Measurements from ENCODE around the gene LFNG. TPM values are rescaled to one million over a fixed set of nuclear protein-coding genes. Genes with fewer than 3 reads are reported as not detected.

The LFNG gene
- total RNA-seq, 2 donors from 2014 or later = 16.0 to 47.2 TPM

DNA sequence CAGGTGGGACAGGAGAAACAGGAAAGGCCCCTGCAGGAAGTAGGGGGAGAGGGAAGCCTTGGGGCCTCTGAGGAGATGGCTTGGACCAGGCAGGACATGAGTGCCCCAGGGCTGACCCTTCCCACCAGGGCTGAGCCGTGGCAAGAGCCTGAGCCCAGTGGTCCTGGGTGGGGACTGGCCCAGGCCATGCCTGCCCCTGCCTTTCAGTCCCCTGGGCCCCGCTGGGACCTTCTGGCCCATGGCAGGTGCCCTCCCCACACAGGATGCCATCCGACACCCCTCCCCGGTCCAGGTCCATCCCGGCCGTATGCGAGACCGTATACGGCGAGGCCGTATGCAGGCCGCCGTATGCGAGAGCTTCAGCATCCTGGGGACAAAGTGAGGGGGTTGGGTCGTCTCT, 45.4 kb upstream of the LFNG start:
- H3K4me3 ChIP-seq (ENCODE audit: low read length) = no peak overlapping the region
- Mint-ChIP-seq H3K9me3 (no peaks in the 10 kb centered on the region), H3K27me3 (ENCODE audit: insufficient read depth) (no peaks in the 10 kb centered on the region), H3K4me3 (no peak overlapping the region), H3K4me1 (no peaks in the 10 kb centered on the region), H3K27ac (no peak overlapping the region), H3K36me3 (ENCODE audit: low read depth) (no peaks in the 10 kb centered on the region)
- TF ChIP-seq, protein P1, sequence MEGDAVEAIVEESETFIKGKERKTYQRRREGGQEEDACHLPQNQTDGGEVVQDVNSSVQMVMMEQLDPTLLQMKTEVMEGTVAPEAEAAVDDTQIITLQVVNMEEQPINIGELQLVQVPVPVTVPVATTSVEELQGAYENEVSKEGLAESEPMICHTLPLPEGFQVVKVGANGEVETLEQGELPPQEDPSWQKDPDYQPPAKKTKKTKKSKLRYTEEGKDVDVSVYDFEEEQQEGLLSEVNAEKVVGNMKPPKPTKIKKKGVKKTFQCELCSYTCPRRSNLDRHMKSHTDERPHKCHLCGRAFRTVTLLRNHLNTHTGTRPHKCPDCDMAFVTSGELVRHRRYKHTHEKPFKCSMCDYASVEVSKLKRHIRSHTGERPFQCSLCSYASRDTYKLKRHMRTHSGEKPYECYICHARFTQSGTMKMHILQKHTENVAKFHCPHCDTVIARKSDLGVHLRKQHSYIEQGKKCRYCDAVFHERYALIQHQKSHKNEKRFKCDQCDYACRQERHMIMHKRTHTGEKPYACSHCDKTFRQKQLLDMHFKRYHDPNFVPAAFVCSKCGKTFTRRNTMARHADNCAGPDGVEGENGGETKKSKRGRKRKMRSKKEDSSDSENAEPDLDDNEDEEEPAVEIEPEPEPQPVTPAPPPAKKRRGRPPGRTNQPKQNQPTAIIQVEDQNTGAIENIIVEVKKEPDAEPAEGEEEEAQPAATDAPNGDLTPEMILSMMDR (conservative IDR thresholded peaks at IDR 0.05) = no peak
- 63 to 85% methylated on average over 1 to 15 of the region's 15 CpGs for WGBS, 2 experiments (ENCODE audit: insufficient coverage in 1 of 2, insufficient read length in 1 of 2)
- H3K27ac ChIP-seq (ENCODE audit: low read depth, low read length) = no peak overlapping the region
- no peaks in the 10 kb centered on the region for H3K9me3 ChIP-seq (ENCODE audit: control insufficient read depth, low read length)
- H3K36me3 ChIP-seq (ENCODE audit: control insufficient read depth, insufficient read depth, low read length) = no peaks in the 10 kb centered on the region
- no peak overlapping the region for H3K9ac ChIP-seq (ENCODE audit: extremely low read depth, low read length, poor library complexity, severe bottlenecking)
- peak; percentile 65 for DNase-seq
- H3K4me1 ChIP-seq (ENCODE audit: control insufficient read depth, insufficient read depth, low read length) = no peaks in the 10 kb centered on the region
- H3K27me3 ChIP-seq (ENCODE audit: control insufficient read depth, insufficient read depth, low read length, poor library complexity, severe bottlenecking) = no peaks in the 10 kb centered on the region

- WGBS, 2 experiments (ENCODE audit: insufficient coverage in 1 of 2, insufficient read length in 1 of 2) = 91 to 92% methylated on average over 15 to 28 of the region's 28 CpGs
- no peaks in the 10 kb centered on the region for H3K9me3 ChIP-seq (ENCODE audit: control insufficient read depth, low read length)
- H3K27me3 ChIP-seq (ENCODE audit: control insufficient read depth, insufficient read depth, low read length, poor library complexity, severe bottlenecking) = no peaks in the 10 kb centered on the region
- H3K4me1 ChIP-seq (ENCODE audit: control insufficient read depth, insufficient read depth, low read length) = no peaks in the 10 kb centered on the region
- peak; percentile 73 for DNase-seq
- Mint-ChIP-seq H3K36me3 (ENCODE audit: low read depth) (no peaks in the 10 kb centered on the region), H3K27ac (no peak overlapping the region), H3K9me3 (no peaks in the 10 kb centered on the region), H3K4me3 (no peak overlapping the region), H3K27me3 (ENCODE audit: insufficient read depth) (no peaks in the 10 kb centered on the region), H3K4me1 (no peaks in the 10 kb centered on the region)
- TF ChIP-seq, protein P1 (conservative IDR thresholded peaks at IDR 0.05) = peak; percentile 57
- H3K9ac ChIP-seq (ENCODE audit: extremely low read depth, low read length, poor library complexity, severe bottlenecking) = no peak overlapping the region
- no peak overlapping the region for H3K27ac ChIP-seq (ENCODE audit: low read depth, low read length)
- H3K36me3 ChIP-seq (ENCODE audit: control insufficient read depth, insufficient read depth, low read length) = no peaks in the 10 kb centered on the region
- H3K4me3 ChIP-seq (ENCODE audit: low read length) = no peak overlapping the region
Measured at GRCh38 chr7:2474813-2475677, 44.5 kb upstream of the LFNG start.

DNA sequence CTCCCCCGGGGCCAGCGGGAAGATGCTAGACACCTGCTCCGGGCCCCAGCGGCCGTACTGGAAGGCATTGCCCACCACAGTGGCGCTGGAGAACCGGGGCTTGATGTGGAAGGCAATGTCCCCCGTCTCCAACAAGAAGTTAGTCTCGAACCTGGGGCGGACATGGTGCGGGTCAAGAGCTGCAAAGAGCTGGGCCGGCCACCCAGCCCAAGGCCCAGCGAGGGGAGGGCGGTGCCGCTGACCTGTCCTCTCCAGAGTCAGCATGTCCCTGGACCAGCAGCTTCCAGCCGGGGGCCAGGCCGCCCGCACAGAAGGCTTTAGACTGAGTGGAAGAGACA, 43.9 kb upstream of the LFNG start:
- Mint-ChIP-seq H3K4me3 (no peak overlapping the region), H3K4me1 (no peaks in the 10 kb centered on the region), H3K27me3 (ENCODE audit: insufficient read depth) (no peaks in the 10 kb centered on the region), H3K36me3 (ENCODE audit: low read depth) (no peaks in the 10 kb centered on the region), H3K27ac (no peak overlapping the region), H3K9me3 (no peaks in the 10 kb centered on the region)
- Histone ChIP-seq H3K9ac (ENCODE audit: extremely low read depth, low read length, poor library complexity, severe bottlenecking) (no peak overlapping the region), H3K27ac (ENCODE audit: low read depth, low read length) (no peak overlapping the region), H3K27me3 (ENCODE audit: control insufficient read depth, insufficient read depth, low read length, poor library complexity, severe bottlenecking) (no peaks in the 10 kb centered on the region), H3K4me3 (ENCODE audit: low read length) (no peak overlapping the region), H3K9me3 (ENCODE audit: control insufficient read depth, low read length) (no peaks in the 10 kb centered on the region), H3K4me1 (ENCODE audit: control insufficient read depth, insufficient read depth, low read length) (no peaks in the 10 kb centered on the region), H3K36me3 (ENCODE audit: control insufficient read depth, insufficient read depth, low read length) (no peaks in the 10 kb centered on the region)
- peak; percentile 46 for DNase-seq
- TF ChIP-seq, protein P1 (conservative IDR thresholded peaks at IDR 0.05) = no peak
- WGBS, 2 experiments (ENCODE audit: insufficient coverage in 1 of 2, insufficient read length in 1 of 2) = 91 to 96% methylated on average over 8 to 18 of the region's 18 CpGs

Data from endodermal cell (in vitro differentiated cells).